ENCODE results near the gene KLC3.

KLC3 gene

DNA sequence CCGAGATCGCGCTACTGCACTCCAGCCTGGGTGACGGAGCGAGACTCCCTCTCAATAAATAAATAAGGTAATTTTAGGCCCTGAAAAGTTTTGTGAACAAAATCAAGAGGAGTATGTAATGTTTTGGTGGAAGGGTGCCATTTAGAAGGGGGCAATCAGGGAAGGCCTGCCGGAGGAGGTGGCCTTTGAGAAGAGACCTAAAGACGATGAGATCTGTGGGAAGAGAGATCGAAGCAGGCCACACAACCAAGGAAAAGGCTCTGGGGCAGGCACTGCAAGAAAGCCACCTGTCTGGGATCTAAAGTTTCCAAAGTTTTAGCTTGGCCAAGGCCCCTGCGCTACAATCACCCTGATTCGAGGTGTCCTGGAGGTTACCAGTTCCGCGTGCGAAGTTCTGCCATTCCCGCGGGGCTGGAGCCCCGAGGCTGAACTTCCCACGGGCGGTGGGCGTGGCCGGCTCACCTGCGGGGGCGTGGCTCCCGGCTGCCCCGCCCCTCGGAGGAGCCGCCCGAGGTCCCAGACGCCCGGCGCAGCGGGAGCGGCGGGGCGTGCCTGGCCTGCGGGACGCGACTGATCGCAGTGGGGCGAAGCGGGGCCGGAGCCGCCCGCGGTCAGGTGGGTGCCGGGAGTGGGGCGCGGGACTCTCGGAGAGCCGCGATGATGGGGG, at the start of gene KLC3:
Gene KLC3, plus strand, starts transcription at position 519 of the 667 bp plus-strand sequence. CDS start 4,792 bp downstream, outside the sequence.
- no peaks in the 10 kb centered on the region for H3K36me3 ChIP-seq
- peaks cover 0 to 61% of the 10 kb centered on the region in 2 donors for H3K27me3 ChIP-seq
- peaks cover 0 to 15% (median 8%) of the 10 kb centered on the region in 4 donors for H3K4me1 ChIP-seq
- intact Hi-C loops (cut with DNase I; ENCODE audit: low total_unique reads), result no loop called here
- no peaks in the 10 kb centered on the region for H3K9me3 ChIP-seq
- no peak within 1 kb of the TSS for H3K27ac ChIP-seq
- no peak for DNase-seq
- TF ChIP-seq, protein P1, sequence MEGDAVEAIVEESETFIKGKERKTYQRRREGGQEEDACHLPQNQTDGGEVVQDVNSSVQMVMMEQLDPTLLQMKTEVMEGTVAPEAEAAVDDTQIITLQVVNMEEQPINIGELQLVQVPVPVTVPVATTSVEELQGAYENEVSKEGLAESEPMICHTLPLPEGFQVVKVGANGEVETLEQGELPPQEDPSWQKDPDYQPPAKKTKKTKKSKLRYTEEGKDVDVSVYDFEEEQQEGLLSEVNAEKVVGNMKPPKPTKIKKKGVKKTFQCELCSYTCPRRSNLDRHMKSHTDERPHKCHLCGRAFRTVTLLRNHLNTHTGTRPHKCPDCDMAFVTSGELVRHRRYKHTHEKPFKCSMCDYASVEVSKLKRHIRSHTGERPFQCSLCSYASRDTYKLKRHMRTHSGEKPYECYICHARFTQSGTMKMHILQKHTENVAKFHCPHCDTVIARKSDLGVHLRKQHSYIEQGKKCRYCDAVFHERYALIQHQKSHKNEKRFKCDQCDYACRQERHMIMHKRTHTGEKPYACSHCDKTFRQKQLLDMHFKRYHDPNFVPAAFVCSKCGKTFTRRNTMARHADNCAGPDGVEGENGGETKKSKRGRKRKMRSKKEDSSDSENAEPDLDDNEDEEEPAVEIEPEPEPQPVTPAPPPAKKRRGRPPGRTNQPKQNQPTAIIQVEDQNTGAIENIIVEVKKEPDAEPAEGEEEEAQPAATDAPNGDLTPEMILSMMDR (IDR thresholded peaks at IDR 0.05), result no peak
- no peak within 1 kb of the TSS for H3K4me3 ChIP-seq

DNA sequence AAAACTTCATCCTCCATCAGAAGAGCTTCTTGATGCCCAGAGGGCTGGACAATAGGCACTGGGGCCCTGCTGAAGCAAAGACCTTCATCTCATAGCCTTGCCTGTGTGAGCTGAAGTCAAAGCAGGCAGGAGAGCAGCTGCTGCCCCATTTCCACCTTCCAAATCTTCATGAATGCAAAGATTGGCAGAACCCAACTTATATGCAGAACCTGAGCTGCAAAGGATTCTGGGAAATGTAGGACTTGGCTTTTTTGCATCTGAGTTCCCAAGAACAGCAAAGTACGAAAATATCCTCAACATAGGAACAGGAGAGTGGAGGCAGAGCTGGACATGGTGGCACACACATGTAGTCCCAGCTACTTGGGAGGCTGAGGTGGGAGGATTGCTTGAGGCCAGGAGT, 48.7 kb upstream of the KLC3 start:
- TF ChIP-seq, protein P1 (IDR thresholded peaks at IDR 0.05), result no peak
- intact Hi-C loops (cut with DNase I; ENCODE audit: low total_unique reads), result no loop called here

DNA sequence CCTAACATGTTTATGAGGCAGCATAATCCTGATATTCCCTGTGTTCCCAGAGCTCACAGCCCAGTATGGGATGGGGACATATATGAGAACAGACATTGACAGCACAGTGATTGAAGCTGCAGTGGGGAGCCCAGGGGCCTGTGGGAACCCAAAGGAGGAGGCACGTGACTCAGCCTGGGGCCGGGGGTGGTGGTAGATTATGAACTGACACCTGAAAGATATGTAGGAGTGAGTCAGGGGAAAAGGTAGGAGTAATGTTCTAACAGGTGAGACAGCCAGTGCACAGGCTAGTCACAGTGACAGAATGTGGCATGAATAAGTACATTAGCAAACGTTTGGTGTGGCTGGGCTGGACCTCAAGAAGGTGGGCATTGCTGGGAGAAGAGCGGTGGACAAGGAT, 46.9 kb upstream of the KLC3 start:
- peaks cover 20 to 78% (median 77%) of the 10 kb centered on the region in 3 donors for H3K36me3 ChIP-seq
- intact Hi-C loops (cut with DNase I; ENCODE audit: low total_unique reads), result no loop called here
- H3K9me3 ChIP-seq, result peaks cover 0 to 11% (median 10%) of the 10 kb centered on the region in 3 donors
- no peak overlapping the region for H3K27ac ChIP-seq
- peaks cover 0 to 12% (median 4%) of the 10 kb centered on the region in 4 donors for H3K4me1 ChIP-seq
- no peak overlapping the region for H3K4me3 ChIP-seq
- DNase-seq, result no peak
- H3K27me3 ChIP-seq, result no peaks in the 10 kb centered on the region
- TF ChIP-seq, protein P1 (IDR thresholded peaks at IDR 0.05), result no peak

More for the DNA sequence above, 48.7 kb upstream of the KLC3 start:
- DNase-seq, result no peak
- Histone ChIP-seq H3K36me3 (peaks cover 28 to 82% (median 79%) of the 10 kb centered on the region in 3 donors), H3K4me1 (peaks cover 0 to 12% (median 4%) of the 10 kb centered on the region in 4 donors), H3K27me3 (no peaks in the 10 kb centered on the region), H3K27ac (no peak overlapping the region), H3K9me3 (peaks cover 0 to 11% (median 10%) of the 10 kb centered on the region in 3 donors), H3K4me3 (no peak overlapping the region)

DNA sequence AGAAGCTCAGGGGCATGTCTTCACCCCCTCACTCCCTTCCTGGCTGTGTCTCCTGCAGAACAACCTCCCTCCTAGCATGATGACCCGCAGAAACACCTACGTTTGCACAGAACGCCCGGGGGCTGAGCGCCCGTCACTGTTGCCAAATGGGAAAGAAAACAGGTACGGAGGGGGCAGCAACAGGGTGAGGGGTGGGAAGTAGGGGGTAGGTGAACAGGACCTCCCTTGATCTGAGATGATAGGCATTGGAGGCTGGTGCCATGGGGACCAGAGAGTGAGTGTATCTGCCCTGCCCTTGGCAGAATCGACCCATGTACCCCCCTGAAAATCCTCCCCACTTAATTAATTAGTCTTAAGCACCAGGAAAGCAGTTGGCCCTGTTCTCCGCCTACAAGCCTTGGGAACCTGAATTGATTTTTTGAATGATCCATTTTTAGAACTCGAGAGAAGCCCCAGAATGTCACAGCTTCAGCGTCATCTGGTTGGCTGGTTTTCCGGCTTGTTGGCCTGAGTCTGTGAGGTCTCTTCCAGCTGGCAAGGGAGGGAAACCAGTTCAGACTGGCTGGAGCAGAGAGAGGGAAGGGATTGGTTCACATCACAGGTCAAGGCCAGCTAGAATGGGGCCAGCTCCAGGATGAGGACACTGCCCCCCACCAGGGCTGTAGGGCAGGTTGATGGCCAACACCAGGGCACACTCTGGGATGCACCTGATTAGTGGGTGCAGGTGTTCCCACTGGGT, 46.1 kb upstream of the KLC3 start:
- no peaks in the 10 kb centered on the region for H3K27me3 ChIP-seq
- peak overlapping the region in 1 of 2 donors; percentile 9 for H3K27ac ChIP-seq
- H3K36me3 ChIP-seq, result peaks cover 20 to 78% (median 75%) of the 10 kb centered on the region in 3 donors
- peaks cover 0 to 11% (median 10%) of the 10 kb centered on the region in 3 donors for H3K9me3 ChIP-seq
- H3K4me1 ChIP-seq, result peaks cover 0 to 12% (median 4%) of the 10 kb centered on the region in 4 donors
- intact Hi-C loops (cut with DNase I; ENCODE audit: low total_unique reads), result no loop called here
- H3K4me3 ChIP-seq, result no peak overlapping the region
- TF ChIP-seq, protein P1 (IDR thresholded peaks at IDR 0.05), result no peak
- peak in 1 of 2 donors; percentile 74 for DNase-seq

DNA sequence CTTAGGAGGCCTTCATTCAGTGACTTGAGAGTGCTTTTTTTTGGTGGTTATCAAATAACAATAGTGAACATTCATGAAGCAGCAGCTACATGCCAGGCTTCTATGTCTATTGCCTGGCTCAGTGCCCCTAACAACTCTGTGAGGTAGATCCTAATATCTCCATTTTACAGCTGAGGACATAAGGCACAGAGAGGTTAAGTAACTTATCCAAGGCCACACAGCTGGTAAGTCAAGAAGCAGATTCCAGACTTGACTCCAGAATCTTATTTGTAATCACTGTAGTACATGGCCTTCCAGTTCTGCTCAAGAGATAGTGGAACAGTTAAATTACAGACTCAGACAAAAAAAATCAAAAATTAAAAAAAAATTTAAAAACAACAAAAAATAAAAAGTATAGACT, 44.7 kb upstream of the KLC3 start:
- no peak for DNase-seq
- H3K36me3 ChIP-seq, result peaks cover 14 to 74% (median 63%) of the 10 kb centered on the region in 3 donors
- intact Hi-C loops (cut with DNase I; ENCODE audit: low total_unique reads), result no loop called here
- H3K9me3 ChIP-seq, result peaks cover 0 to 11% (median 10%) of the 10 kb centered on the region in 3 donors
- peaks cover 0 to 12% (median 4%) of the 10 kb centered on the region in 4 donors for H3K4me1 ChIP-seq
- H3K27me3 ChIP-seq, result no peaks in the 10 kb centered on the region
- TF ChIP-seq, protein P1 (IDR thresholded peaks at IDR 0.05), result no peak
- no peak overlapping the region for H3K4me3 ChIP-seq
- H3K27ac ChIP-seq, result no peak overlapping the region
